Peyer's patch (tissue), 4 donors: ENCODE data around the gene ILDR1. TPM values are rescaled to one million over a fixed set of nuclear protein-coding genes. Genes with fewer than 3 reads are reported as not detected.

Experiments
- DNase-seq, 3 donors: peaks; one replicate each; pipeline ENCODE4 v3.0.0-alpha.2; 2017 to 2019
- H3K27ac ChIP-seq, 4 donors: fragments of 200-600 bp; sonication (generic); one replicate each; pipeline ENCODE4 v1.5.1; 2016 to 2019
- H3K27me3 ChIP-seq, 2 donors: fragments of 200-600 bp; sonication (generic); one replicate each; pipeline ENCODE4 v1.5.1; 2019
- H3K36me3 ChIP-seq, 3 donors: fragments of 200-600 bp; sonication (generic); one replicate each; pipeline ENCODE4 v1.5.1; 2016 to 2019
- H3K4me1 ChIP-seq, 4 donors: fragments of 200-600 bp; sonication (generic); one replicate each; pipeline ENCODE4 v1.5.1; 2016 to 2019
- H3K4me3 ChIP-seq, 4 donors: fragments of 200-600 bp; sonication (generic); 1 replicate in 3 of 4; 2 replicates in 1 of 4; pipeline ENCODE4 v1.5.1; 2016 to 2019; ENCODE audit warnings: mild to moderate bottlenecking in 1 of 4
- H3K9me3 ChIP-seq, 4 donors: fragments of 200-600 bp; sonication (generic); one replicate each; pipeline ENCODE4 v1.5.1; 2016 to 2019; ENCODE audit warnings: mild to moderate bottlenecking in 1 of 4
- CTCF ChIP-seq, 6 experiments: fragments of 450-650 bp in 4 of 6; fragments of 200-600 bp in 2 of 6; sonication (generic) in 1 of 6; IDR thresholded peaks; one replicate each; pipeline ENCODE4 v1.5.1; 2017 to 2019; ENCODE audit warnings: antibody characterized with exemption in 6 of 6, mild to moderate bottlenecking in 3 of 6, moderate library complexity in 1 of 6
- POLR2A ChIP-seq, 2 donors: fragments of 450-650 bp; IDR thresholded peaks; one replicate each; pipeline ENCODE4 v1.5.1; 2017; ENCODE audit warnings: antibody characterized with exemption in 2 of 2, mild to moderate bottlenecking in 2 of 2, moderate library complexity in 2 of 2
- total RNA-seq, 4 donors: library from RNA; depleted of rRNA; stranded (reverse); fragments of >200 nt; gene quantifications; one replicate each; pipeline ENCODE4 v1.1.0, GENCODE V29; 2016

The ILDR1 gene
- total RNA-seq, 4 donors from 2014 or later = 3.7 to 5.8 (median 4.5) TPM

DNA sequence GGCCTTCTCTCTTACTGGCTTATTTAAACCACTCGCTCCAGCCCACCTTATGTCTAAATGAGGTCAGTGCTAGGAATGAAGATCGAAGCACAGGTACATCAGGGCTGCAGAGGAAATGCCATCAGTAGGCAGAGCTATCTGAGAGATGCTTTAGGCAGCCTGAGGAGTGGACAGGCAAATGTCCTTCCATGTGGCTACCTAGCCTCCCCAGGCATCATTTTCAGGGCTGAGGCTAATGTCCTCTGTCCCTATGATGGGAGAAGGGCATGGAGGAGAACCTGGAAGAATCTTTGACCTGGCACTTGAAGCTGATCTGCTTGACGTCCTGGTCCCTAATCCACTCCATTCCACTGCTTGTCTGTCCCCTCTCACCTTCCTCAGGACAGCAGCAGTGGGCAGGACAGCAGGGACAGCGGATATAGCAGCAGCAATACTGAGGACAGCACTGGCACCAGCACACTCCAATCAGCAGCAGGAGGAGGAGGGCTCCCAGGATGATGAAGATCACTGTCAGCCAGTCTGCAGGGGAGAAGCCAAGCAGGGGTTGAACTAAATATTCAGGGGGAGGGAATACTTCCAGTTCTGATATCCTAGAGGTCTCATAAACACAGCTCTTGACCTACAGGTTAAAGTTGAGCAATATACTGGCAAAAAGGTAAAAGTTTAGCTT lies 21.0 kb downstream of the ILDR1 start:
- Histone ChIP-seq H3K4me3 (no peak overlapping the region), H3K9me3 (no peaks in the 10 kb centered on the region), H3K27ac (no peak overlapping the region), H3K4me1 (peaks cover 0 to 16% (median 6%) of the 10 kb centered on the region in 4 donors), H3K27me3 (no peaks in the 10 kb centered on the region), H3K36me3 (no peaks in the 10 kb centered on the region)
- TF ChIP-seq POLR2A (IDR thresholded peaks at IDR 0.05) (no peak), CTCF (IDR thresholded peaks at IDR 0.05) (no peak)
- no peak for DNase-seq

- Histone ChIP-seq H3K27me3 (no peaks in the 10 kb centered on the region), H3K9me3 (no peaks in the 10 kb centered on the region), H3K36me3 (no peaks in the 10 kb centered on the region), H3K4me3 (no peak overlapping the region), H3K27ac (no peak overlapping the region), H3K4me1 (peaks cover 0 to 20% (median 8%) of the 10 kb centered on the region in 4 donors)
- no peak for DNase-seq
- TF ChIP-seq CTCF (IDR thresholded peaks at IDR 0.05) (no peak), POLR2A (IDR thresholded peaks at IDR 0.05) (no peak)
Observed at GRCh38 chr3:121999931-122000330, 22.1 kb downstream of the ILDR1 start.

DNA sequence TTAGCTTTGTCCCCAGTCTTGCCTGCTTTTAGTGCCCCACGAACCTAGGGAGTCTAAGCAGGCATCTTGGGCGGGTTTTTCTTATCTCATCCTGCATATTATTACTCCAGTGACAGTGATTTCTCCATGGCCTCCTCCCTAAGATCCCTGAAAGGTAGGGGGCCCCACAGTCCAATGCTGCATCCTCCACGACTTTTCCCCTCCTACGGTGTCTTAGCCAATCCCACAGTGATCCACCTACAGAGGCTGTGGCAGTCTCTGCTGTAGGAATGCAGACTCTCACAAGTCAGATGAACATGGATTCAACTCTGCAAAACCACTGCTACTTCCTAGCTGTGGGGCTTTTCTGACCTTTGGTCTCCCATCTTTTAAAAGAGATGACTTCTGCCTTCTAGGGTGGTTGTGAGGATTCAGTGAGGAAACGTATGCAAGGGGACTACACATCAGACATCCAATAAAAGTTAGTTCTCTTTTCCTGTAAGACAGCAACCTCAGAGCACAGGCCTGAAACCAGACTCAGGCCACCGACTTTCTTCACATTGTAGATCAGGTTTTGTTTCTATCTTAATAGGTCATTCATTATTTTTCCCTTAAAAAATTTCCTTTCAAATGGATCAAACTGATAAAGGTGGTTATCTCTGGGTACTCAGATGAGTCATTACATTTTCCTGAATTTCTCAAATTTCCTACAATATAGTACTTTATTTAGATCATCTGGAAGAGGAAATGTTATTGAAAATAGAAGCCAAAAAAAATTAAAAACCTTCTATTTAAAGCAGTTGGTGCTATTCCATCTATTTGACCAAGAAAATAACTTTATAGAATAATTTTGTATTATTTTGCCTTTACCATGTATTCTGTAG lies 23.2 kb downstream of the ILDR1 start:
- DNase-seq = no peak
- Histone ChIP-seq H3K36me3 (no peaks in the 10 kb centered on the region), H3K9me3 (no peaks in the 10 kb centered on the region), H3K27me3 (no peaks in the 10 kb centered on the region), H3K4me3 (no peak overlapping the region), H3K27ac (peak overlapping the region in 1 of 4 donors; percentile 55), H3K4me1 (peaks cover 0 to 15% (median 7%) of the 10 kb centered on the region in 4 donors)
- TF ChIP-seq CTCF (IDR thresholded peaks at IDR 0.05) (no peak), POLR2A (IDR thresholded peaks at IDR 0.05) (no peak)

DNA sequence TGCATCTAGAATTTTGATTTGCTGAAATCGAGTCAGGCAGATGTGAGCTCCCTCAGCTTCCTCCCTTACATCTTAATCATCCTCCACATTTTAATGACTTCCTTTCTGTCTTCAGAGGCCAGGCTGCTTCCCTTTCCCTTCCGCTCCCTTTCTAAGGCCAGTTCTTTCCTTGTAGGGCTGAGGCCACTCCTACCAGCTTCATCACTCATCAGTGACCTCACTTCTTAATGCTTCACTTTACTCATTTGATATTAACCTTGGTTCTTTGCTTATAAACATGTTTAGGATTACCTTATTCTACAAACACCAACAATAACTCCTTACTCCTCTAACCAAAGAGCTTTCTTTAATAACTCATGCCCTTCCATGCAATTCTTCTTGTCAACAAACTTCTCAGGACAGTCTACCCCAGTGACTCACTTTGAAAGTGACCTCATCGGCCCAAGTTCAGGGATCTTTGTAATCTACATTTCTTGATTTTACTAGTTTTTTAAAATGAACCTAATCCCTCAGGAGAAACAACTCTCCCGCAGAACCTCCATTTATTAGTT lies 23.9 kb downstream of the ILDR1 start:
- no peaks in the 10 kb centered on the region for H3K27me3 ChIP-seq
- DNase-seq = no peak
- H3K4me3 ChIP-seq = no peak overlapping the region
- H3K9me3 ChIP-seq = no peaks in the 10 kb centered on the region
- H3K4me1 ChIP-seq = peaks cover 0 to 22% (median 4%) of the 10 kb centered on the region in 4 donors
- peak overlapping the region in 1 of 4 donors; percentile 55 for H3K27ac ChIP-seq
- H3K36me3 ChIP-seq = peaks cover 0 to under 1% (median 0%) of the 10 kb centered on the region in 3 donors
- TF ChIP-seq POLR2A (IDR thresholded peaks at IDR 0.05) = no peak
- TF ChIP-seq CTCF (IDR thresholded peaks at IDR 0.05) = no peak

DNA sequence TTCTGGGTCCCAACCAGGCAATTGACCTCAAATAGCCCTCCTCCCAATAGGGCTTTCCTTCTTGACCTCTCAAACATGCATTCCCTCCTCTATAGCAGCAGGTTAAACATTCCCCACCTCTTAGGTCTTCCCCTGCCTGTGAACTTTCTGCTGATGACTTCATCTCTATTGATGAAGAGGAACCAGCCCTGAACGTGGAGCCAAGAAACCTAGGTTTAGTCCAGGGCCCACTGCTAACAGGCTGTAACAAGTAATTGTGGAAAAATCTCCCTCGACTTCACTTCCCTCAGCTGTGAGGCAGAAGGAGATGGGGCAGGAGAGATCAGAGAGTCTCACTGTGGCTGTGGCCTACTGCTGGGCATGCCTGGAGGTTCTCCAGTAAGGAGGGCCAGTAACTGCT lies 24.7 kb downstream of the ILDR1 start:
- no peak overlapping the region for H3K4me3 ChIP-seq
- peaks cover 0 to 5% (median 0%) of the 10 kb centered on the region in 3 donors for H3K36me3 ChIP-seq
- H3K27ac ChIP-seq = peak overlapping the region in 1 of 4 donors; percentile 20

More for the DNA sequence above, 24.7 kb downstream of the ILDR1 start:
- peaks cover 0 to 25% (median 4%) of the 10 kb centered on the region in 4 donors for H3K4me1 ChIP-seq
- TF ChIP-seq POLR2A (IDR thresholded peaks at IDR 0.05) (no peak), CTCF (IDR thresholded peaks at IDR 0.05) (no peak)
- no peak for DNase-seq
- no peaks in the 10 kb centered on the region for H3K27me3 ChIP-seq
- H3K9me3 ChIP-seq = no peaks in the 10 kb centered on the region
